ENCODE results near the gene IFIT3.
"Not testable (repeated sequence)": the region's sequence is repeated elsewhere in the genome, so short reads cannot be mapped to it uniquely, and the experiment has no call there.

The IFIT3 gene

DNA sequence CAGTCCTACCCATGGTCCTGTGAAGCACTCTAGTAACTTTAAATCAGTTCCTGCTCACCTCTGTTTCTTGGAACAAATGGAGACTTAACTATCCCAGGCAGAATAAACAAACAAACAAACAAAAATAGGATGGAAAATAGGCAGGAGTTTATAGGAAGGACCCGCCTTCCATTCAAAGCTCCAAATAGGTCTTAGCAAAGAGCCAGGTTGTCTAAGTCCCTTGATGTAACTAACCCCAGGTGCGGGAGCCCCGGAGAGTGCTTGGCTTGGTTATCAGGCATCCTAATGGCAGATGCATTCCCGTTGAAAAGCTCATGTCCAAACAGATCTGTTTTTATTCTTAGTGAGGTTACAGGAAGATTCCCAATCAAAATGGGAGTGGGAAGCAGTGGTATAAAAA is 23.8 kb upstream of the IFIT3 start:
- DNase-seq (ENCODE audit: low spot score): no peak

DNA sequence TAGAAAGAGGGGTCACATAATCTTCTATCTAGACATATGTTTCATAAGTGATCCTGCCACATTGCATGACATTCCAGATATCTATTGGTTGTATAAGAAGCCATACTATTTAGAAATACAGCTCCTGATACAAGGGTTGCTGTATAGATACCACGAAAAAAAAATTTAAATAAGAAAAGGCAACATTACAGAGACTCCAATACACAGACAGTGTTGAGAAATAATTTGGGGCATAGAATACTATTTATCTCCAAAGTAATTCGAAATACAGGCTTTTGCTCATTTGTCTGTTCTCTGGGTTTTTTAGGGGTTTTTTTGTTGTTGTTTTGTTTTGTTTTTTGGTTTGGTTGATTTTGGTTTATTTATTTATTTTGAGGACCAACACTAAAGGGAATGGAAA is 23.4 kb upstream of the IFIT3 start:
- no peak for DNase-seq (ENCODE audit: low spot score)

DNA sequence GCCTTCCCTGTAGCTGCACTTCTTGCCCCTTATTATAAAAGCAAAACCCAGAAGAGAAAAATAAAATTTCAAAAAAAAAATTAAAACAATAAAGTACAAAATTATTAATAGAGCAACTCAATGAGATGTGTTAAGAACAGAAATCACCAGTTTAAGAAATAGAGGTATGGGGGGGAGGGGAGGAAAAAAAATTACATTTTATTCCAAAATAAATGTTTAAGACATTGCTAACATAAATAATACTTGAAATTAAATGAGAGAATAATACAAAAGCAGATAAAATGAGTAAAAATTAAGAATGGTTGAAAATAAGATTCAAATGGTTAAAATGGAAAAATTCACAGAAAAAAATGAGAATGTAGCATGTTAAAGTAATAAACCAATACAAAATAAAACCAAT is 22.9 kb upstream of the IFIT3 start:
- no peak for DNase-seq (ENCODE audit: low spot score)

DNA sequence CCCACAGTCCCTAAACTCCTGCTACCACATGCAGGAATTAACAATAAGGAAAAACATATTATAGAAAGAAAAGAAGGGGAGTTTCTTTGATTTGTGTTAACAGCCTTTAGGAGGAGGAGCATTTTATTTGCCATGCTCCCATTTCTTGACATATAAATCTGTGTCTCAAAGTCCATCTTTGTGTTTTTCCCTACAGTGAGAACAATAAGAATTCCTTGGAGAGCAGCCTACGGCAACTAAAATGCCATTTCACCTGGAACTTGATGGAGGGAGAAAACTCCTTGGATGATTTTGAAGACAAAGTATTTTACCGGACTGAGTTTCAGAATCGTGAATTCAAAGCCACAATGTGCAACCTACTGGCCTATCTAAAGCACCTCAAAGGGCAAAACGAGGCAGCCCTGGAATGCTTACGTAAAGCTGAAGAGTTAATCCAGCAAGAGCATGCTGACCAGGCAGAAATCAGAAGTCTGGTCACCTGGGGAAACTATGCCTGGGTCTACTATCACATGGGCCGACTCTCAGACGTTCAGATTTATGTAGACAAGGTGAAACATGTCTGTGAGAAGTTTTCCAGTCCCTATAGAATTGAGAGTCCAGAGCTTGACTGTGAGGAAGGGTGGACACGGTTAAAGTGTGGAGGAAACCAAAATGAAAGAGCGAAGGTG is 21.9 kb upstream of the IFIT3 start:
- no peak for DNase-seq (ENCODE audit: low spot score)

GRCh38 chr10:89306434-89307268 is 21.1 kb upstream of the IFIT3 start:
- DNase-seq (ENCODE audit: low spot score): no peak

DNA sequence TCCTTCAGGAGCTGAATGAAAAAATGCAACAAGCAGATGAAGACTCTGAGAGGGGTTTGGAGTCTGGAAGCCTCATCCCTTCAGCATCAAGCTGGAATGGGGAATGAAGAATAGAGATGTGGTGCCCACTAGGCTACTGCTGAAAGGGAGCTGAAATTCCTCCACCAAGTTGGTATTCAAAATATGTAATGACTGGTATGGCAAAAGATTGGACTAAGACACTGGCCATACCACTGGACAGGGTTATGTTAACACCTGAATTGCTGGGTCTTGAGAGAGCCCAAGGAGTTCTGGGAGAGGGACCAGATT is 20.6 kb upstream of the IFIT3 start:
- DNase-seq (ENCODE audit: low spot score): no peak

DNA sequence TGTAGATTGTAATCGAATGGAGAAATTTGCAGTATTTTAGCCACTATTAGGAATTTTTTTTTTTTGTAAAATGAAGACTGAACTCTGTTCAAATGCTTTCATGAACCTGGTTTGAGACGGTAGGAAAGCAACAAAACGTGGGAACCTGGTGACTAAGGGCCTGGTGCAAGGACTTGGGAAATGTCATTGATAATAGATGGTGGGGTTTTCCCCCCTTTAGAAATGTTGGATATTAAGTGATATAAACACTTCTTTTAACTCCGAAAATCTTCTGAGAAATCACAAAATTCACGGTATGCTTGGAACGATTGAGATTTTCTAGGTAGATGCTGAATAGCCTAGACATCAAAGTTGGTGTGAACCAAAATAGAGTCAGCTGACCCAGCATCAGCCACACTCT is 19.5 kb upstream of the IFIT3 start:
- no peak for DNase-seq (ENCODE audit: low spot score)

- no peak for DNase-seq (ENCODE audit: low spot score)
Observed at GRCh38 chr10:89308736-89309135, 19.1 kb upstream of the IFIT3 start.

DNA sequence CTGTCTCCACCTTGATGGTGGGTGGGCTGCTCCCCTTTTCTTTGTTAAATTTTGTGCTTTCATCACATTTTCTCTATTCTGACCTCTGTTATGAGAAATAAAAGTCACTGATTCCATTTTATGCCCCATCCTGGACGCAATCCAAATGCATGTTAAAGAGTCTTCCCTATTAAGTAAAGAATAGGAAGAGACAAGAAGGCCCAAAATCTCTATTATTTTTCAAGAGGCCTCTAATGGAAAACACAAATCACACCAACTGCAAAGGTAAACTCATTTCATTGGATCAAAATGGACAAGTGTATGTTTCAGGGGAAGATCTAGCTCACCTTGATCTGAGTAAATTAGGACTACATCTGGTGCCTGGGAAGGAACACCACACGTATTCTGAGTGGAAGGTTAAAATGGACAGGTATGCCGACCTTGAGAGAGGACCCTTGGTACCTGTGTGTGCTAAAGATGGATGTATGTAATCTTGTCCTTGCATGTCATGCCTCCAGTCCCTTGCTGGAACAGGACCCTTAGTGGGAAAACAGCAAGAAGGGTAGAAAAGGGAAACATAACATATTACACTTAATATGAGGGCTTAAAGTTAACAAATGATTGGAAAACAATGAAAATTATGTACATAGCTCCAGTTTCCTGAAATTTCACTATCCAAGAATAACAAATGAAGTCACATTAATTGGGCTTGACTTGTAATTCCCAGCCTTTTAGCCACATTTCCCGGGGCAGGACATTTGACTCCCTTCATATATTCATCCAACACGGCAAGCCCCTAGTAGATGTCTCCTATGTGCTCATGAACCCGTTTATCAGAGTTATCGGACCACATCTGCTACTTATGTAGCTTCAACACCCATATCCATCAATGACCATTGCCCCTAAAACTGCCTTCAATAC is 18.4 kb upstream of the IFIT3 start:
- DNase-seq (ENCODE audit: low spot score): no peak

DNA sequence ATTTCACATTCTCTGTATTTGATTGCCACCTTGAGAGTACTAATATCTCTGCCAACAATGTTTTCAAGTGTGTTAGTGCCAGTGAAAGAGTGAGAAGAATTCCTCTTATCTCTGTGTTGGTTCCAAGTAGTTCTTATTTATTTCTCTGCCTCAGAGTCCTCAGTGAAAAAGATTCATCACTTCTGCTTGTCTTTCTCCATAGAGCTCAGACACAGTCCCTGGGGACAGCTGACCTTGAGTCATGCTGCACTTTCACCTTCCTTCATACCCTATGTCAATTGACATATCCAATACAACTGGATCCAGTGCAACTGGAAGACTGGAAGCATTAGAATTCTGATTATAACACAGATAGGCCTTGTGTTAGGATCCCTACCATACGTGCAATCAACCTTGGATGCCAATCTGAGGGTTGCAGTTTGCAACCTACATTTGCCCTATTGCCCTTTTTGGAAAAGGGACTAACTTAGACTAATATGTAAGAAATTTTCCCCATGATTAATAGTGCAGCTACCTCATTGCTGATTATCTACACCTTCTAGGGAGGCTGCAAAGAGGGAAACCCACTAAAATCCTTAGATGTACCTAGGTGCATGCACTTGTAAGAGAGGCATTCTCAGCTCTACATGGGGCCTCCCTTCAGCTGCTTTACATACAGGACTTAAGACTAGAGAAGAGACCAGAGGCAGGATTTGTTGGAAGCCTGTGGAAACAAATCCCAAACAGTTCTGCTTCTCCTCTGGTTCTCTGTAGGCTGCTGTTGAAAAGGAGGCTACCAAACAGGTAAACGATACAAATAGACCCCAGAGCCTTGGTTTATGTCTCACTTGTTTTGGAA is 17.5 kb upstream of the IFIT3 start:
- no peak for DNase-seq (ENCODE audit: low spot score)

DNA sequence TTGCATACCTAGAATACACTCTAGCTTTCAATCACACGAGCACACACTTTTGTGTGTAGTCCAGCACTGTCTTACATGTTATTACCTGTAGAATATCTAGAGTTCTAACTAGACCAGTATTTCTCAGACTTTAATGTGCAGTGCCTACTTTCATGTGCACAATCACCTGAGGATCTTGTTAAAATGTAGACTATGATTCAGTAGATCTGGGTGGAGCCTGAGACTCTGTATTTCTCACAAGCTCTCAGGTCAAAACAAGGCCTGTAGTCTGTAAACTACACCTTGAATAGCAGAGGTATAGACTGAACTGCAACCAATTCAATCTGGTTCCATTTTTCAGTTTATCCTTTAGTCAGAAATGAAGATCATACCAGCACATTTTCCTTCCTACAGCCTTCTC is 14.8 kb upstream of the IFIT3 start:
- no peak for DNase-seq (ENCODE audit: low spot score)

- DNase-seq (ENCODE audit: low spot score): peak; percentile 88
Observed at GRCh38 chr10:89314676-89315075, 13.1 kb upstream of the IFIT3 start.

- not testable (repeated sequence) for DNase-seq (ENCODE audit: low spot score)
Observed at GRCh38 chr10:89318047-89318446, 9.8 kb upstream of the IFIT3 start.

- not testable (repeated sequence) for DNase-seq (ENCODE audit: low spot score)
Observed at GRCh38 chr10:89325081-89325480, 2.7 kb upstream of the IFIT3 start.

DNA sequence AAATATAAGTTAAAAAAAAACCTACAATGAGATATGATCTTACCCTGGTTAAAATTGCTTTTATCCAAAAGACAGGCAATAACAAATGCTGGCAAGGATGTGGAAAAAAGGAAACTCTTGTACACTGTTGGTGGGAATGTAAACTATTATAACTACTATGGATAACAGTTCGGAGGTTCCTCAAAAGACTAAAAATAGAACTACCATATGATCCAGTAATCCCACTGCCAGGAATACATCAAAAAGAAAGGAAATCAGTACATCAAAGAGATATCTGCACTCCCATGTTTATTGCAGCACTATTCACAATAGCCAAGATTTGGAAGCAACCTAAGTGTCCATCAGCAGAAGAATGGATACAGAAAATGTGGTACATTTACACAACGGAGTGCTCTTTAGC is 1.9 kb upstream of the IFIT3 start:
- DNase-seq (ENCODE audit: low spot score): not testable (repeated sequence)

DNA sequence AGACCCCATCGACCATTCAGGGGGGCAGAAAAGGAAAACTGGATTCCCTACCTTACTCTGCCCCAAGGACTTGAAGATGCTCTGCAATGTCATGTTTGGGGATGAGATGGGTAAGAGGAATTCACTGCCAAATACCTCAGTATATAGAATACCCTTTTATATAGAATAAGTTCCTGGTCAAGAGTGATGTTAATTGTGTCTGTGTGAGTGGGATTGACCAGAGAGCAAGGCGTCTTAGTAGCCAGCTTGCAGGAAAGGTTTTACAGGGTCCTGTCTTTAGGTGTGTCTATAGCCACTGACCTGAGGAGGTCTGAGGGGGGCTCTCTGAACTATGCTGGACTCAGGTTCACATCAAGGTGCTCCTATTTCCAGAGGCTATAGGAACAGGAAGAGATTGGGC is 1.4 kb downstream of the IFIT3 start:
- DNase-seq (ENCODE audit: low spot score): no peak

DNA sequence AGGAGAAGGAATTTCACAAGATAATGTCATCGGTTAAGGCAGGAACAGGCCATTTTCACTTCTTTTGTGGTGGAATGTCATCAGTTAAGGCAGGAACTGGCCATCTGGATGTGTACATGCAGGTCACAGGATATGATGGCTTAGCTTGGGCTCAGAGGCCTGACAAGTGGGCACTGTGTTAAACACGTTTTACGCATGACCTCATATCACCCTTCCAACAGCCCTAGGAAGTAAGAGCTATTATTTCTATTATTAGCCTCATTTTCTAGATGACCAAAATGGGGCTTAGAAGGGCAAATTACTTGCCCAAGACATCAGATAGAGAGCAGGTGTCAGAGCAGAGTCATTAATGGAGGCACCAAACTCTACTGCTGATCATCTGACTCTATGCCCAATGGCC is 2.2 kb downstream of the IFIT3 start:
- not testable (repeated sequence) for DNase-seq (ENCODE audit: low spot score)

- DNase-seq (ENCODE audit: low spot score): no peak
Observed at GRCh38 chr10:89330537-89331212, 2.9 kb downstream of the IFIT3 start.

DNA sequence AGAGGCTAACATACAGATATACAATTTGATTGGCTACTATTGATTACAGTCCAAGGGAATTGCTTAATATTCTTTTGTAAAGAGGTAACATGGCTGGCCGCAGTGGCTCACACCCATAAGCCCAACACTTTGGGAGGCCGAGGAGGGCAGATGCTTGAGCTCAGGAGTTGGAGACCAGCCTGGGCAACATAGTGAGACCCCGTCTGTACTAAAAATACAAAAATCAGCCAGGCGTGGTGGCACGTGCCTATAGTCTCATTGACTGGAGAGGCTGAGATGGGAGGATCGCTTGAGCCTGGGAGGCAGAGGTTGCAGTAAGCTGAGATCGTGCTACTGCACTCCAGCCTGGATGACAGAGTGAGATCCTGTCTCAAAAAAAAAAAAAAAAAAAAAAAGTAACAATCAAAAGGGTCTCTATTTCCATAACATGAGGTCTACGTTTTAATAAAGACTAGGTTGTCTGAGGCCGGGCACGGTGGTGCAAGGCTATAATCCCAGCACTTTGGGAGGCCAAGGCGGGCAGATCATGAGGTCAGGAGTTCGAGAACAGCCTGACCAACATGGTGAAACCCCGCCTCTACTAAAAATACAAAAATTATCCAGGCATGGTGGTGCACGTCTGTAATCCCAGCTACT is 3.8 kb downstream of the IFIT3 start:
- not testable (repeated sequence) for DNase-seq (ENCODE audit: low spot score)

DNA sequence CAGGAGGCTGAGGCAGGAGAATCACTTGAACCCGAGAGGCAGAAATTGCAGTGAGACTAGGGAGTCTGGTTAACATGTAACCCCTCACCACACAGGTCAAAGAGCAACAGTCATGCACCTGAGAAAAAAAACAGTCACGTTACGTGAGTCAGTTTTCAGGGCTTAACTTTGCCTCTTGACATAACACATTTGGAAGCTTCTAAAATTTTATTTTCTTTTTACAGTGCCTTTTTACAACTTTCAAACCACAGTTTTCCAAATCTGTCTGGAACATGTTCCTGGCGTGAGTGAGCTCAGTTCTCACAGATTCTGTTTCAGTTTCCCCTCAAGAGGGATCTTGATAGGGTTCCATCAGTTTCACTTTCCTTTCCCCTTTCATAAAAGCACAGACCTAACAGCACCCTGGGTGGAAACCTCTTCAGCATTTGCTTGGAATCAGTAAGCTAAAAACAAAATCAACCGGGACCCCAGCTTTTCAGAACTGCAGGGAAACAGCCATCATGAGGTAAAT is 4.4 kb downstream of the IFIT3 start:
- DNase-seq (ENCODE audit: low spot score): no peak

DNA sequence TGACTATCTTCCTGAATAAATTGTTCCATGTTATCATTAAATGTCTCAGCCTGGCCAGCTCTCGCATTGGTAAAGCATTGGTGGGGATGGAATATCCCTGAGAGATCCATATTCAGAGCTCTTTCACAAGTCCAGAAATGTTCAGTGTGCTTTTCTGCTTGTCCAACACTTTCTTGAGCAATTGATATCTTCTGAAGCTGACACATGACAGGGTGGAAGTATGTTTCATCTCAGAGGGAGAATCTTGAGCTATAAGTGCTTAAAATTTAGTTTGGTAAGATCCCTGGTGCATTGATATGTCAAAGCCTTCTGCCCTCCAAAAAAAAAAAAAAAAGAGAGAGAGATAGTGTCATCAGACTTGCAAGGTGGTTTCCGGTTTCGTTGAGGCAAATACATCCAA is 7.4 kb downstream of the IFIT3 start:
- no peak for DNase-seq (ENCODE audit: low spot score)

All from COLO829 (cell line).